ENCODE measurements around the gene RORB.

- TF ChIP-seq REST (IDR thresholded peaks at IDR 0.05; ENCODE audit: low read depth) (no peak), USF1 (IDR thresholded peaks at IDR 0.05) (no peak)
Measured at GRCh38 chr9:74449060-74449459, 48.1 kb upstream of the RORB start.

Measured in Ishikawa (cell line).